ENCODE results near the gene TMEM203. TPM values are rescaled to one million over a fixed set of nuclear protein-coding genes. Genes with fewer than 3 reads are reported as not detected.

Gene TMEM203
- total and polyA plus RNA-seq, 2 of the 13 experiments (the other 11 are each of a cell fraction or from before 2014, with no cell fraction given) = 23.4 to 36.7 TPM

- TF ChIP-seq NFAT5 (CRISPR knock-in tag; IDR thresholded peaks at IDR 0.05) (no peak), ASH2L (IDR thresholded peaks at IDR 0.05; ENCODE audit: insufficient read length, low read depth, low read length) (no peak), ZNF280D (CRISPR knock-in tag; IDR thresholded peaks at IDR 0.05) (no peak), IRX3 (CRISPR knock-in tag; IDR thresholded peaks at IDR 0.05; ENCODE audit: borderline replicate concordance, low read depth) (0 out of 2 replicates have a peak, but pooled peaks have one; percentile 41), FOXC1 (CRISPR knock-in tag; IDR thresholded peaks at IDR 0.05; ENCODE audit: borderline replicate concordance) (no peak), SRSF9 (IDR thresholded peaks at IDR 0.05; ENCODE audit: borderline replicate concordance, insufficient read depth, low read depth, low read length, poor library complexity, severe bottlenecking) (no peak), ZNF816 (CRISPR knock-in tag; IDR thresholded peaks at IDR 0.05; ENCODE audit: borderline replicate concordance) (no peak), ZNF256 (CRISPR knock-in tag; conservative IDR thresholded peaks at IDR 0.05) (no peak), ZNF292 (CRISPR knock-in tag; IDR thresholded peaks at IDR 0.05; ENCODE audit: borderline replicate concordance, low read depth) (no peak), ELF1 (CRISPR knock-in tag; IDR thresholded peaks at IDR 0.05) (no peak), TBL1XR1 (IDR thresholded peaks at IDR 0.05; ENCODE audit: borderline replicate concordance, low read length, partially characterized antibody) (no peak), GPBP1L1 (CRISPR knock-in tag; IDR thresholded peaks at IDR 0.05) (no peak), ZNF678 (CRISPR knock-in tag; IDR thresholded peaks at IDR 0.05) (peak; percentile 19; the same call in 1 of the 2 replicates), ARNTL (CRISPR knock-in tag; IDR thresholded peaks at IDR 0.05) (peak; percentile 50; the same call in 1 of the 2 replicates), TRIM22 (IDR thresholded peaks at IDR 0.05) (no peak), NR2F6 (IDR thresholded peaks at IDR 0.05) (peak; percentile 7; the same call in 1 of the 2 replicates), NR2F6 (CRISPR knock-in tag; IDR thresholded peaks at IDR 0.05) (no peak), ZNF44 (CRISPR knock-in tag; IDR thresholded peaks at IDR 0.05) (0 out of 2 replicates have a peak, but pooled peaks have one; percentile 35)
These were observed 30.2 kb upstream of the TMEM203 start (continued) for GRCh38 chr9:137235424-137236237.
